ENCODE results near the gene CLK4. TPM values are rescaled to one million over a fixed set of nuclear protein-coding genes. Genes with fewer than 3 reads are reported as not detected.

Gene CLK4
- total RNA-seq, 1 experiment from 2014 or later: 16.0 TPM

- Mint-ChIP-seq H3K36me3 (no peaks in the 10 kb centered on the region), H3K27ac (no peak overlapping the region), H3K4me3 (no peak overlapping the region), H3K9me3 (no peaks in the 10 kb centered on the region), H3K4me1 (no peaks in the 10 kb centered on the region), H3K27me3 (ENCODE audit: low read depth) (peaks cover 5% of the 10 kb centered on the region)
- TF ChIP-seq, protein P1, sequence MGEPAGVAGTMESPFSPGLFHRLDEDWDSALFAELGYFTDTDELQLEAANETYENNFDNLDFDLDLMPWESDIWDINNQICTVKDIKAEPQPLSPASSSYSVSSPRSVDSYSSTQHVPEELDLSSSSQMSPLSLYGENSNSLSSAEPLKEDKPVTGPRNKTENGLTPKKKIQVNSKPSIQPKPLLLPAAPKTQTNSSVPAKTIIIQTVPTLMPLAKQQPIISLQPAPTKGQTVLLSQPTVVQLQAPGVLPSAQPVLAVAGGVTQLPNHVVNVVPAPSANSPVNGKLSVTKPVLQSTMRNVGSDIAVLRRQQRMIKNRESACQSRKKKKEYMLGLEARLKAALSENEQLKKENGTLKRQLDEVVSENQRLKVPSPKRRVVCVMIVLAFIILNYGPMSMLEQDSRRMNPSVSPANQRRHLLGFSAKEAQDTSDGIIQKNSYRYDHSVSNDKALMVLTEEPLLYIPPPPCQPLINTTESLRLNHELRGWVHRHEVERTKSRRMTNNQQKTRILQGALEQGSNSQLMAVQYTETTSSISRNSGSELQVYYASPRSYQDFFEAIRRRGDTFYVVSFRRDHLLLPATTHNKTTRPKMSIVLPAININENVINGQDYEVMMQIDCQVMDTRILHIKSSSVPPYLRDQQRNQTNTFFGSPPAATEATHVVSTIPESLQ (CRISPR knock-in tag; IDR thresholded peaks at IDR 0.05): no peak
- no peak for TF ChIP-seq E2F5 (CRISPR knock-in tag; IDR thresholded peaks at IDR 0.05)
- no peak for TF ChIP-seq MYBL2 (CRISPR knock-in tag; IDR thresholded peaks at IDR 0.05)
- no peak for TF ChIP-seq ZNF671 (CRISPR knock-in tag; IDR thresholded peaks at IDR 0.05)
- no peak for TF ChIP-seq KAT7 (CRISPR knock-in tag; IDR thresholded peaks at IDR 0.05; ENCODE audit: borderline replicate concordance)
- TF ChIP-seq NR1H2 (CRISPR knock-in tag; IDR thresholded peaks at IDR 0.05): no peak
- TF ChIP-seq ZNF423 (CRISPR knock-in tag; IDR thresholded peaks at IDR 0.05): no peak
- no peak for TF ChIP-seq SMAD3 (CRISPR knock-in tag; IDR thresholded peaks at IDR 0.05; ENCODE audit: borderline replicate concordance)
- TF ChIP-seq AR (CRISPR knock-in tag; IDR thresholded peaks at IDR 0.05): no peak
- no peak for TF ChIP-seq ERG (CRISPR knock-in tag; IDR thresholded peaks at IDR 0.05)
- no peak for TF ChIP-seq ZNF281 (CRISPR knock-in tag; IDR thresholded peaks at IDR 0.05)
- TF ChIP-seq FOXJ3 (CRISPR knock-in tag; IDR thresholded peaks at IDR 0.05; ENCODE audit: borderline replicate concordance): no peak
- TF ChIP-seq JUN (CRISPR knock-in tag; IDR thresholded peaks at IDR 0.05): no peak
- no peak for TF ChIP-seq FOXP1 (CRISPR knock-in tag; IDR thresholded peaks at IDR 0.05; ENCODE audit: borderline replicate concordance)
- no peak for TF ChIP-seq ZNF219 (CRISPR knock-in tag; IDR thresholded peaks at IDR 0.05; ENCODE audit: borderline replicate concordance)
- TF ChIP-seq ZNF121 (CRISPR knock-in tag; IDR thresholded peaks at IDR 0.05): no peak
- TF ChIP-seq ZBTB21 (CRISPR knock-in tag; IDR thresholded peaks at IDR 0.05; ENCODE audit: borderline replicate concordance): no peak
- no peak for TF ChIP-seq ZNF263 (CRISPR knock-in tag; IDR thresholded peaks at IDR 0.05; ENCODE audit: low read depth)
- ATAC-seq: no peak
- no peak for DNase-seq (ENCODE audit: low spot score)
- ChIA-PET CTCF (no interaction called here), POLR2A (no interaction called here)
These were observed 47.0 kb upstream of the CLK4 start for GRCh38 chr5:178673801-178674295.

All from WTC11 (cell line).